EH (cell line): ENCODE measurements around the gene RPTOR.

Experiments
- DNase-seq: peaks from one replicate; pipeline ENCODE4 v3.0.0-alpha.2; 2015; ENCODE audit warnings: low read depth

RPTOR gene

GRCh38 chr17:80544655-80545498, at the start of gene RPTOR:
RPTOR (plus strand) TSS chr17:80544838; CDS start chr17:80545630, 792 bp downstream.
- DNase-seq, result peak; percentile 88

GRCh38 chr17:80497726-80498241, 46.9 kb upstream of the RPTOR start:
- no peak for DNase-seq

- DNase-seq, result peak; percentile 63
Measured at GRCh38 chr17:80498242-80498919, 46.3 kb upstream of the RPTOR start.

- DNase-seq, result no peak
Measured at GRCh38 chr17:80498920-80499410, 45.7 kb upstream of the RPTOR start.

- no peak for DNase-seq
Measured at GRCh38 chr17:80499560-80499959, 45.1 kb upstream of the RPTOR start.

- no peak for DNase-seq
Measured at GRCh38 chr17:80499961-80500665, 44.5 kb upstream of the RPTOR start.

GRCh38 chr17:80501741-80502577, 42.7 kb upstream of the RPTOR start:
- peak; percentile 54 for DNase-seq

- DNase-seq, result no peak
Measured at GRCh38 chr17:80502578-80502877, 42.1 kb upstream of the RPTOR start.

- no peak for DNase-seq
Measured at GRCh38 chr17:80503031-80503430, 41.6 kb upstream of the RPTOR start.

- DNase-seq, result no peak
Measured at GRCh38 chr17:80503921-80504320, 40.7 kb upstream of the RPTOR start.

GRCh38 chr17:80504686-80505413, 39.8 kb upstream of the RPTOR start:
- DNase-seq, result peak; percentile 81

- peak; percentile 49 for DNase-seq
Measured at GRCh38 chr17:80507177-80507576, 37.5 kb upstream of the RPTOR start.

- no peak for DNase-seq
Measured at GRCh38 chr17:80507965-80508364, 36.7 kb upstream of the RPTOR start.

GRCh38 chr17:80509311-80509710, 35.3 kb upstream of the RPTOR start:
- DNase-seq, result no peak

- DNase-seq, result no peak
Measured at GRCh38 chr17:80510132-80510531, 34.5 kb upstream of the RPTOR start.

- DNase-seq, result no peak
Measured at GRCh38 chr17:80510772-80511171, 33.9 kb upstream of the RPTOR start.

- DNase-seq, result no peak
Measured at GRCh38 chr17:80511222-80512180, 33.1 kb upstream of the RPTOR start.

- peak; percentile 82 for DNase-seq
Measured at GRCh38 chr17:80512233-80512632, 32.4 kb upstream of the RPTOR start.

GRCh38 chr17:80513201-80513600, 31.4 kb upstream of the RPTOR start:
- no peak for DNase-seq

- DNase-seq, result peak; percentile 87
Measured at GRCh38 chr17:80513892-80514291, 30.7 kb upstream of the RPTOR start.
